ENCODE results near the gene MGST3.
"Not testable (repeated sequence)": the region's sequence is repeated elsewhere in the genome, so short reads cannot be mapped to it uniquely, and the experiment has no call there.

MGST3 gene

DNA sequence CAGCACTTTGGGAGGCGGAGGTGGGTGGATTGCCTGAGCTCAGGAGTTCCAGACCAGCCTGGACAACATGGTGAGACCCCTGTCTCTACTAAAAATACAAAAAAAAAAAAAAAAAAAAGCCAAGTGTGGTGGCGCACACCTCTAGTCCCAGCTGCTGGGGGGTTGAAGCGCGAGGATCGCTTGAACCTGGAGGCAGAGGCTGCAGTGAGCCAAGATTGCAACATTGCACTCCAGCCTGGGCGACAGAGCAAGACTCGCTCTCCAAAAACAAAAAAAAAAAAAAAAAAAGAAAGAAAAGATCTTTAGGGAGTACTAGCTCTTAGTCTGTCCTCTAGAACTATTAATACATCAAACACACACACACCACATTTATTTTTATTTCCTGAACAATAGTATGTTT lies 70.9 kb downstream of the MGST3 start:
- DNase-seq: not testable (repeated sequence)

GRCh38 chr1:165703648-165704047 lies 72.6 kb downstream of the MGST3 start:
- DNase-seq: no peak

Data from activated T-cell treated with anti-CD3 and anti-CD28 coated beads, Interleukin-2, amount 50 U/mL, for 1 hour (primary cell).